Stimulated activated CD4-positive, alpha-beta T cell treated with anti-CD3 and anti-CD28 coated beads, Interleukin-15, amount 100 ng/mL, for 48 hours (primary cell): Measurements from ENCODE around the gene DICER1.

ENCODE experiments used
- DNase-seq, 2 donors: peaks; one replicate each; pipeline ENCODE4 v3.0.0-alpha.2; 2020; ENCODE audit warnings: low read depth in 2 of 2

Gene DICER1

GRCh38 chr14:95125221-95125620 lies 32.1 kb downstream of the DICER1 start:
- no peak for DNase-seq

- DNase-seq, result no peak
Measured at GRCh38 chr14:95123891-95124579, 33.3 kb downstream of the DICER1 start.

GRCh38 chr14:95122621-95122945 lies 34.7 kb downstream of the DICER1 start:
- DNase-seq, result no peak

- DNase-seq, result no peak
Measured at GRCh38 chr14:95121911-95122620, 35.3 kb downstream of the DICER1 start.

- no peak for DNase-seq
Measured at GRCh38 chr14:95119336-95119735, 38.0 kb downstream of the DICER1 start.

- no peak for DNase-seq
Measured at GRCh38 chr14:95117937-95118721, 39.2 kb downstream of the DICER1 start.

GRCh38 chr14:95113476-95113875 lies 43.9 kb downstream of the DICER1 start:
- no peak for DNase-seq

- DNase-seq, result no peak
Measured at GRCh38 chr14:95111507-95112164, 45.7 kb downstream of the DICER1 start.

GRCh38 chr14:95110178-95110577 lies 47.2 kb downstream of the DICER1 start:
- DNase-seq, result no peak

GRCh38 chr14:95107711-95108110 lies 49.6 kb downstream of the DICER1 start:
- no peak for DNase-seq

- no peak for DNase-seq
Measured at GRCh38 chr14:95106971-95107370, 50.4 kb downstream of the DICER1 start.

- DNase-seq, result no peak
Measured at GRCh38 chr14:95104911-95105310, 52.4 kb downstream of the DICER1 start.

- no peak for DNase-seq
Measured at GRCh38 chr14:95102680-95103044, 54.7 kb downstream of the DICER1 start.

GRCh38 chr14:95101736-95102679 lies 55.3 kb downstream of the DICER1 start:
- DNase-seq, result no peak

- no peak for DNase-seq
Measured at GRCh38 chr14:95098984-95099599, 58.2 kb downstream of the DICER1 start.

GRCh38 chr14:95097385-95097784 lies 59.9 kb downstream of the DICER1 start:
- DNase-seq, result no peak

- DNase-seq, result no peak
Measured at GRCh38 chr14:95096476-95096875, 60.9 kb downstream of the DICER1 start.

- no peak for DNase-seq
Measured at GRCh38 chr14:95095996-95096395, 61.3 kb downstream of the DICER1 start.

GRCh38 chr14:95092723-95093122 lies 64.6 kb downstream of the DICER1 start:
- DNase-seq, result no peak

- DNase-seq, result no peak
Measured at GRCh38 chr14:95091581-95091980, 65.7 kb downstream of the DICER1 start.

GRCh38 chr14:95088665-95089064 lies 68.7 kb downstream of the DICER1 start:
- DNase-seq, result no peak
